CD4-positive, CD25-positive, alpha-beta regulatory T cell (primary cell): ENCODE results near the gene ID3. TPM values are rescaled to one million over a fixed set of nuclear protein-coding genes. Genes with fewer than 3 reads are reported as not detected.
A peak's percentile ranks its signal among the peaks of the same experiment; 100 is the strongest.

Experiments used
- ATAC-seq, 2 donors: fragments of 150-1000 bp; cut with Tn5 transposase; one replicate each; pipeline ENCODE4 v1.10.0; 2021; ENCODE audit warnings: low read depth in 2 of 2, moderate number of reproducible peaks in 2 of 2, moderate library complexity in 1 of 2
- DNase-seq, 3 donors: peaks; one replicate each; pipeline versions ENCODE4 v3.0.0 to v3.0.0-alpha.2; 2012 to 2022; ENCODE audit warnings: mixed read lengths in 1 of 3
- H3K27ac ChIP-seq: one replicate; pipeline ENCODE4 v1.7.0; 2013; ENCODE audit warnings: mild to moderate bottlenecking, low read length; ENCODE audit not compliant: insufficient read depth, poor library complexity, severe bottlenecking
- H3K27me3 ChIP-seq: one replicate; pipeline ENCODE4 v1.7.0; 2013; ENCODE audit warnings: low read length; ENCODE audit not compliant: control insufficient read depth, insufficient read depth
- H3K36me3 ChIP-seq: one replicate; pipeline ENCODE4 v1.7.0; 2013; ENCODE audit warnings: mild to moderate bottlenecking, low read length, moderate library complexity; ENCODE audit not compliant: control insufficient read depth, insufficient read depth
- H3K4me1 ChIP-seq: 2 replicates; pipeline ENCODE4 v1.7.0; 2013; ENCODE audit warnings: mild to moderate bottlenecking, low read length; ENCODE audit not compliant: insufficient read depth, control insufficient read depth, poor library complexity, severe bottlenecking
- H3K4me3 ChIP-seq: one replicate; pipeline ENCODE4 v1.7.0; 2013; ENCODE audit warnings: low read depth, mild to moderate bottlenecking, low read length, moderate library complexity
- H3K9me3 ChIP-seq, 2 experiments: 1 replicate in 1 of 2; 2 replicates in 1 of 2; pipeline ENCODE4 v1.7.0; 2013; ENCODE audit warnings: low read length in 2 of 2, mild to moderate bottlenecking in 1 of 2, moderate library complexity in 1 of 2; ENCODE audit not compliant: control insufficient read depth in 2 of 2
- H3K27ac Mint-ChIP-seq, 3 donors: one replicate each; pipeline ENCODE4 v1.8.0; 2020 to 2022; ENCODE audit warnings: mild to moderate bottlenecking in 3 of 3, mixed read lengths in 3 of 3, moderate library complexity in 2 of 3
- H3K27me3 Mint-ChIP-seq: one replicate; pipeline ENCODE4 v1.8.0; 2022; ENCODE audit warnings: mild to moderate bottlenecking, mixed read lengths
- H3K36me3 Mint-ChIP-seq: one replicate; pipeline ENCODE4 v1.8.0; 2020; ENCODE audit warnings: mixed read lengths
- H3K4me1 Mint-ChIP-seq, 4 donors: one replicate each; pipeline ENCODE4 v1.8.0; 2020 to 2022; ENCODE audit warnings: mixed read lengths in 4 of 4, mild to moderate bottlenecking in 1 of 4
- H3K4me3 Mint-ChIP-seq, 4 donors: one replicate each; pipeline ENCODE4 v1.8.0; 2020 to 2022; ENCODE audit warnings: mild to moderate bottlenecking in 4 of 4, mixed read lengths in 4 of 4, moderate library complexity in 3 of 4
- H3K9me3 Mint-ChIP-seq, 7 donors: one replicate each; pipeline ENCODE4 v1.8.0; 2020 to 2022; ENCODE audit warnings: mixed read lengths in 7 of 7, mild to moderate bottlenecking in 3 of 7, moderate library complexity in 2 of 7
- polyA plus RNA-seq, 4 donors: library from polyadenylated mRNA; unstranded; fragments of 300-500 nt; fragmentation: Illumina TruSeq; gene quantifications; one replicate each; pipeline ENCODE4 v1.2.3, GENCODE V29; 2021
- total RNA-seq: library from RNA; stranded (reverse); gene quantifications from one replicate; pipeline ENCODE4 v1.2.3, GENCODE V29; 2022

Gene ID3
- total and polyA plus RNA-seq, 5 donors from 2014 or later, result 35.9 to 56.9 (median 51.1) TPM

DNA sequence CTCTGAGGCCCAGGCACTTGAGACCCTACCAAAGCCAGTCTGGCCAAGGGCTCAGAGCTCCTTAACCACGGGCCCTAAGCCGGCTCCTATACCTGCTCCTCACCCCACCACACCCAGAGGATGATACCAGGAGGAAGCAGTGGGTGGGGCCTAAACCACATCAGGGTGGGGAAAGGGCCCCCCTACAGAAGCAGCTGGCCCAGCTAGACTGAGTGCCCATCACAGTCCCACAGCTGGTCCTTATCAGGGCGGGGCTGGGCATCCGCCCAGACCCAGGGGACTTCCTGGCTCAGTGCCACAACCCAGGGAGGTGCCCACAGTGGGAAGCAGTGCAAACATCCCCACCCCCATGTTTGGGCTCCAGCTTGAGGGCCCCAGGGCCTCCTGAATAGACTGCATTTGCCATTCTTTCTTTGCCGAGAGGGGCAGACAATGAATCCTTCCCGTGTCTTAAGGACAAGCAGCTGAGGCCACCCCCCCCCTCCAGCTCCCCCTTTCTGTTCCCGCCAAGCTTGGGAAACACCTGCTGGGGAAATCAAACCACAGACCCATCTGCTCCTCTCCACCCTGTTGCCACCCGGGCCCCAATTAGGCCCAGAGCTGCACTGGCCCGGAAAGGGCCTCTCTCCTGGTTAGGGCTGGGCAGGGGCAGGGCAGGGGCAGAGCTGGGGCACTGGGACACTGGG is 34.4 kb downstream of the ID3 start:
- Mint-ChIP-seq H3K4me1 (peaks cover 7 to 74% (median 52%) of the 10 kb centered on the region in 4 donors), H3K27ac (peak overlapping the region; percentile 91 to 99 (median 95))

DNA sequence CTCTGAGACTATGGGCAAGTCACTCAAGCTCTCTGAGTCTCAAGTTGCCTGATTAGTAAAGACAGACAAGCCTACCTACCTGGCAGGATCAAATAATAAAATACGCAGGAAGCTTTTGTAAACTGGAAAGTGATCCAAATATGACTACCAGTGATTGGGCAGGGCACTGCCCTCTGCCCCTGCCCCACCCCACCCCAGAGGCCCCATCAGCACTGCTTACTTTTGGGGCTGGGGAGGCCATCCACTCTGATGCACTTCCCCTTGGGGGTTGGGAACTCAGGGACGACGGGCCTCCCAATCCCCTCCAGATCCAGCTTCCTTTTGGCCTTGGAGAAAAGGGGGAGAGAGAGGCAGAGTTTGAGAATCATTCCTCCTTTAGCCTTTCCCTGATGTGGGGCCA is 35.1 kb downstream of the ID3 start:
- Histone ChIP-seq H3K9me3 (no peaks in the 10 kb centered on the region), H3K36me3 (peaks cover 5% of the 10 kb centered on the region), H3K4me3 (peak overlapping the region; percentile 51), H3K27ac (peak overlapping the region; percentile 79), H3K27me3 (no peaks in the 10 kb centered on the region), H3K4me1 (peaks cover 65% of the 10 kb centered on the region)
- H3K36me3 Mint-ChIP-seq, result no peaks in the 10 kb centered on the region
- H3K27me3 Mint-ChIP-seq, result no peaks in the 10 kb centered on the region
- ATAC-seq (no peak), DNase-seq (no peak)
- H3K4me1 Mint-ChIP-seq, result peaks cover 8 to 73% (median 48%) of the 10 kb centered on the region in 4 donors
- peak overlapping the region in 2 of 3 donors; percentile 91 to 99 for H3K27ac Mint-ChIP-seq
- H3K4me3 Mint-ChIP-seq, result peak overlapping the region in 3 of 4 donors; percentile 48 to 88 (median 87)
- H3K9me3 Mint-ChIP-seq, result no peaks in the 10 kb centered on the region

More for the DNA sequence above, 34.4 kb downstream of the ID3 start:
- Mint-ChIP-seq H3K27me3 (no peaks in the 10 kb centered on the region), H3K4me3 (peak overlapping the region; percentile 76 to 88 (median 86)), H3K9me3 (no peaks in the 10 kb centered on the region), H3K36me3 (no peaks in the 10 kb centered on the region)
- H3K36me3 ChIP-seq, result peaks cover 5% of the 10 kb centered on the region
- no peaks in the 10 kb centered on the region for H3K27me3 ChIP-seq
- peak overlapping the region; percentile 79 for H3K27ac ChIP-seq
- H3K4me1 ChIP-seq, result peaks cover 72% of the 10 kb centered on the region
- DNase-seq (peak in 2 of 3 donors; percentile 34 to 87), ATAC-seq (peak in 1 of 2 donors; percentile 28)
- no peaks in the 10 kb centered on the region for H3K9me3 ChIP-seq
- peak overlapping the region; percentile 51 for H3K4me3 ChIP-seq

DNA sequence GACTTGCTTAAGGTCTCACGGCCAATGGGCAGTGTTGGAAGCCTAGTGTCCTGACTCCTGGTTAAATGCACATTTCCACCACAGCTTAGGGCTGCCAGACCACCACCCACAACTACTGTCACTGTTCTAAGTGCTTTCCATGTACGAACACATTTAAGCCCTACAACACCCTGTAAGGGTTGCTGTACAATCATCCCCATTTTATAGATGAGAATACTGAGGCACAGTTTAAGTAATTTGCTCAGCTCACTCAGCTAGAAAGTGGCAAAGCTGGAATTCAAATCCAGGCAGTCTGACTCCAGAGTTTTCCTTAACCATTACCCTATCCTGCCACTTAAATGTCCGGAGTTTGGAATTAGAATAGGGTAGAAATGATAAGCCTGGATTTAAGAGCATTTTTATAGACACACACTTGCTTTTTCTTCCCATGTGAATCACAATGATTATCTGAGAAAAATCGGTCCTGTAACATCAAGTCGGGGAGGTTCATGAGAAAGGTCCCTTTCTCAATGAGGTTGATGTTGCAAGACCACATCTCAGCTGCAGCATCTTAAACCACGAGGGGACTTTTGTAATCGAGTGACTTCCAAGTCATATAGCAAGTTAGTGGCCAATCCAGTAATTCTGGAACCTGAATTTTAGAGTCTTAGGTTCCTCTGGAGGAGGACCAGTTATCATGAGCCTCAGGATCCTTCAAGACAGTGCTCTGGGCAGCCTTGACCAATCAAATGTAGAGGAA is 36.9 kb downstream of the ID3 start:
- Histone ChIP-seq H3K9me3 (no peaks in the 10 kb centered on the region), H3K4me1 (peaks cover 48% of the 10 kb centered on the region), H3K27me3 (no peaks in the 10 kb centered on the region), H3K27ac (peak overlapping the region; percentile 35), H3K4me3 (no peak overlapping the region), H3K36me3 (peaks cover 10% of the 10 kb centered on the region)
- Mint-ChIP-seq H3K36me3 (peaks cover 4% of the 10 kb centered on the region), H3K4me1 (peaks cover 11 to 62% (median 33%) of the 10 kb centered on the region in 4 donors), H3K27ac (peak overlapping the region; percentile 66 to 82 (median 72)), H3K4me3 (peak overlapping the region in 1 of 4 donors; percentile 43), H3K9me3 (no peaks in the 10 kb centered on the region), H3K27me3 (no peaks in the 10 kb centered on the region)
- peak in 1 of 3 donors; percentile 16 for DNase-seq
- no peak for ATAC-seq

DNA sequence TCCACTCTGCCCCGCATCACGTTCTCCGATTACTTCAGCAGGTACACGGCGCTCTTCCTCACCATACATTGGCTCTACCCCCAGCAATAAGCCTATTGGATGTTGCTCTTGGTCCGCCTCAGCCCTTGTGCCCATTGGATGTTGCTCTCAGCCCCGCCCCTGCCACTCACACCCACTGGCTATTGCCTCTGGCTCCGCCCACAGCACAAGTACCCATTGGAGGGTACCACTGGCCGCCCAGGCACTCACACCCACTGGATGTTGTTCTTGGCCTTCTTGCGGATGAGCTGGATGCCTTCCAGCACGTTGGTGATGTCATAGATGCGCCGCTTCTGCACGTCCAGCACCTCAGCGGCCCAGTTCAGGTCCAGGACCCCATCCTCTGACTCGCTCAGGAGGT is 37.7 kb downstream of the ID3 start:
- ATAC-seq, result no peak
- H3K4me1 Mint-ChIP-seq, result peaks cover 11 to 61% (median 28%) of the 10 kb centered on the region in 4 donors

DNA sequence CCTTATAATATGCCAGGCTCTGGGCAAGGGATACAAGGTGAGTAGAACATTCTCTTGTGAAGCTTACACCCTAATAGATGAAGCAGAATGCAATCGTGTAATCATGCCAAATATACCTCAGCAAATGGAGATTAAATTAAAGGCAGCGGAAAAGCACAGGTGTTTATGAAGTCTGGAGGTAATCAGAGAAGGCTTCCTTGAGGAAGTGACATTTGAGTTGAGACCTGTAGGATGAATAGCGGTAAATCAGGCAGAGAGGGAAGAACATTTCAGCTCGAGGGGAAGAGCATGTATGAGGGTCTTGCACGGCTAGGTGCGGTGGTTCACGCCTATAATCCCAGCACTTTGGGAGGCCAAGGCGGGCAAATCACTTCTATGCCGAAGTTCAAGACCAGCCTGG is 41.7 kb downstream of the ID3 start:
- H3K4me3 Mint-ChIP-seq, result no peak overlapping the region
- no peaks in the 10 kb centered on the region for H3K27me3 Mint-ChIP-seq
- H3K27ac Mint-ChIP-seq, result no peak overlapping the region
- H3K9me3 Mint-ChIP-seq, result no peaks in the 10 kb centered on the region
- H3K9me3 ChIP-seq, result no peaks in the 10 kb centered on the region
- peaks cover 4% of the 10 kb centered on the region for H3K4me1 ChIP-seq
- H3K27me3 ChIP-seq, result no peaks in the 10 kb centered on the region
- peaks cover 24% of the 10 kb centered on the region for H3K36me3 ChIP-seq
- DNase-seq (no peak), ATAC-seq (no peak)
- peaks cover 3 to 37% (median 6%) of the 10 kb centered on the region in 4 donors for H3K4me1 Mint-ChIP-seq
- H3K4me3 ChIP-seq, result no peak overlapping the region
- H3K27ac ChIP-seq, result no peak overlapping the region
- peaks cover 10% of the 10 kb centered on the region for H3K36me3 Mint-ChIP-seq

More for the DNA sequence above, 37.7 kb downstream of the ID3 start:
- Mint-ChIP-seq H3K36me3 (peaks cover 6% of the 10 kb centered on the region), H3K9me3 (no peaks in the 10 kb centered on the region), H3K27me3 (no peaks in the 10 kb centered on the region), H3K27ac (peak overlapping the region in 2 of 3 donors; percentile 47 to 82), H3K4me3 (no peak overlapping the region)
- no peaks in the 10 kb centered on the region for H3K9me3 ChIP-seq
- peaks cover 40% of the 10 kb centered on the region for H3K4me1 ChIP-seq
- H3K27ac ChIP-seq, result no peak overlapping the region
- H3K4me3 ChIP-seq, result no peak overlapping the region
- H3K36me3 ChIP-seq, result peaks cover 10% of the 10 kb centered on the region
- DNase-seq, result peak in 1 of 3 donors; percentile 40
- H3K27me3 ChIP-seq, result no peaks in the 10 kb centered on the region

DNA sequence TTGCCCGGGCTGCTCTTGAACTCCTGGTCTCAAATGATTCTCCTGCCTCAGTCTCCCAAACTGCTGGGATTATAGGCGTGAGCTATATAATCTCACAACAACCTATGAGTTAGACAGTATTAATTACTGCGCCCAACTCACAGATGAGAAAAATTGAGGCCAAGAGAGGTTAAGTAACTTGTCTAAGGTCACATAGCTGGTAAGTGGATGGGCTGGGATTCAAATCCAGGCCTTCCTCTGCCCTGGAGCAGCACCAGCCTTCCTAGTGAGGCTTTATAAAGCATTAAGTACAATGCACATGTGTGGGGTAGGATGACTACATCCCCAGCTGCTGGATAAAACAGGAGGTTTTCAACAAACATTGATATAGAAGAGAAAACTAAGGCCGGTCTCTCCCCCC is 43.4 kb downstream of the ID3 start:
- Histone ChIP-seq H3K27me3 (no peaks in the 10 kb centered on the region), H3K9me3 (no peaks in the 10 kb centered on the region), H3K4me3 (no peak overlapping the region), H3K27ac (no peak overlapping the region), H3K36me3 (peaks cover 20% of the 10 kb centered on the region), H3K4me1 (no peaks in the 10 kb centered on the region)
- Mint-ChIP-seq H3K9me3 (peaks cover 0 to under 1% (median 0%) of the 10 kb centered on the region in 7 donors), H3K4me3 (no peak overlapping the region), H3K4me1 (peaks cover 3 to 29% (median 4%) of the 10 kb centered on the region in 4 donors), H3K27me3 (no peaks in the 10 kb centered on the region), H3K36me3 (peaks cover 10% of the 10 kb centered on the region), H3K27ac (no peak overlapping the region)
- no peak for DNase-seq
- no peak for ATAC-seq

DNA sequence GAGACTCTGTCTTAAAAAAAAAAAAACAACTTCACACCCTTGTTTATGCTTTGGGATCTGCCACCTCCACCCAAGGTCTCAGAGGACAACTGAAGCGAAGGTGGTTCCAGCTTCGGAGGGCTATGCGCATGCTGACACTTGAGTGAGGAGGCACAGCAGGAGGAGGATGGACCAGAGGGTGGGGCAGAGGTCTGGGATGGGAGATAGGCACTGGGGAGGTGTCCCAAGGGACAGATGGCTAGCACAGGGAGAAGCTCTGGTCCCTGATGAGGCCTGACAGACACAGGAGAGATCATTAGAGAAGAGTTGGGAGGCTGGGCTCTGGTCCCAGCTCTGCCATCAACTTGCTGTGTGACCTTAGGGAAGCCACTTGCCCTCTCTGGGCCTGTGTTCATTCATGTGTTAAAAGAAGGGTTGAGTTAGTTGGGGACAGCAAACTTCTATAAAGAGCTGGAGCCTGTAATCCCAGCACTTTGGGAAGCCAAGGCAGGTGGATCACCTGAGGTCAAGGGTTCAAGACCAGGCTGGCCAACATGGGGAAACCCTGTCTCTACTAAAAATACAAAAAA is 45.1 kb downstream of the ID3 start:
- H3K27ac ChIP-seq, result no peak overlapping the region
- no peaks in the 10 kb centered on the region for H3K27me3 Mint-ChIP-seq
- H3K27ac Mint-ChIP-seq, result peak overlapping the region in 1 of 3 donors; percentile 82
- ATAC-seq, result no peak
- H3K4me1 Mint-ChIP-seq, result peaks cover 3 to 27% (median 5%) of the 10 kb centered on the region in 4 donors
- peaks cover 20% of the 10 kb centered on the region for H3K36me3 ChIP-seq
- H3K4me1 ChIP-seq, result no peaks in the 10 kb centered on the region
- no peak overlapping the region for H3K4me3 Mint-ChIP-seq
- H3K9me3 ChIP-seq, result no peaks in the 10 kb centered on the region
- no peak for DNase-seq
- peaks cover 10% of the 10 kb centered on the region for H3K36me3 Mint-ChIP-seq
- H3K9me3 Mint-ChIP-seq, result peaks cover 0 to 1% (median 0%) of the 10 kb centered on the region in 7 donors
- no peak overlapping the region for H3K4me3 ChIP-seq
- no peaks in the 10 kb centered on the region for H3K27me3 ChIP-seq
